PC-3 (cell line): ENCODE measurements around the gene SIPA1L3. TPM values are rescaled to one million over a fixed set of nuclear protein-coding genes. Genes with fewer than 3 reads are reported as not detected.

Experiments used
- ATAC-seq: fragments of 200-7000 bp; cut with Tn5 transposase; 2 replicates; pipeline ENCODE4 v1.9.1; 2020; ENCODE audit warnings: mild to moderate bottlenecking, moderate library complexity
- BruUV-seq: library from RNA; stranded (reverse); fragments of 400-500 nt; replicated peaks from 2 replicates; lab custom pipeline; 2021; lab: Mats Ljungman, UMichigan
- CTCF ChIA-PET: fragments of 300-600 bp; sonication (Branson Sonifier 250); formaldehyde crosslinking; loops from one replicate; lab custom pipeline; 2022; ENCODE audit warnings: antibody characterized with exemption; lab: Charles Lee
- POLR2A ChIA-PET: fragments of 300-600 bp; sonication (Branson Sonifier 250); formaldehyde crosslinking; loops from one replicate; lab custom pipeline; 2022; ENCODE audit warnings: antibody characterized with exemption; ENCODE audit not compliant: unreplicated experiment; lab: Charles Lee
- DNase-seq: peaks from one replicate; pipeline ENCODE4 v3.0.0-alpha.2; 2015
- H2AFZ ChIP-seq: fragments of 300-600 bp; sonication (generic); 2 replicates; pipeline ENCODE4 v1.6.0; 2016; ENCODE audit warnings: antibody characterized with exemption, low read length
- H3F3A ChIP-seq: fragments of 300-600 bp; sonication (generic); one replicate; pipeline ENCODE4 v1.6.0; 2017; ENCODE audit warnings: antibody characterized with exemption, low read length, control low read depth, mild to moderate bottlenecking; ENCODE audit not compliant: unreplicated experiment
- H3K27ac ChIP-seq: fragments of 300-600 bp; sonication (generic); 2 replicates; pipeline ENCODE4 v1.5.1; 2016; ENCODE audit warnings: mild to moderate bottlenecking, low read length
- H3K27me3 ChIP-seq: fragments of 300-600 bp; sonication (generic); 2 replicates; pipeline ENCODE4 v1.6.1; 2016; ENCODE audit warnings: low read length, mixed read lengths
- H3K36me3 ChIP-seq: fragments of 300-600 bp; sonication (generic); 2 replicates; pipeline ENCODE4 v1.6.1; 2016; ENCODE audit warnings: low read depth, mixed run types, low read length, mixed read lengths
- H3K4me1 ChIP-seq: fragments of 300-600 bp; sonication (generic); 2 replicates; pipeline ENCODE4 v1.5.1; 2016; ENCODE audit warnings: low read length; ENCODE audit not compliant: insufficient read depth
- H3K4me2 ChIP-seq: fragments of 300-600 bp; sonication (generic); 2 replicates; pipeline ENCODE4 v1.6.0; 2016; ENCODE audit warnings: low read length
- H3K4me3 ChIP-seq: fragments of 300-600 bp; sonication (generic); 2 replicates; pipeline ENCODE4 v1.5.1; 2016; ENCODE audit warnings: mild to moderate bottlenecking, low read length, mixed read lengths
- H3K79me2 ChIP-seq: fragments of 300-600 bp; sonication (generic); 2 replicates; pipeline ENCODE4 v1.6.1; 2017; ENCODE audit warnings: low read length, mixed read lengths
- H3K9ac ChIP-seq: fragments of 300-600 bp; sonication (generic); 2 replicates; pipeline ENCODE4 v1.6.0; 2016; ENCODE audit warnings: mild to moderate bottlenecking, low read length
- H3K9me2 ChIP-seq: fragments of 300-600 bp; sonication (generic); replicated peaks from 2 replicates; pipeline ENCODE4 v1.6.1; 2016; ENCODE audit warnings: mixed run types, low read length, mixed read lengths
- H3K9me3 ChIP-seq: fragments of 300-600 bp; sonication (generic); 2 replicates; pipeline ENCODE4 v1.6.1; 2016; ENCODE audit warnings: low read length, mixed read lengths
- H4K20me1 ChIP-seq: fragments of 300-600 bp; sonication (generic); 2 replicates; pipeline ENCODE4 v1.6.1; 2016; ENCODE audit warnings: low read length, mixed read lengths
- EZH2 ChIP-seq: fragments of 300-600 bp; sonication (generic); IDR thresholded peaks from one replicate; pipeline ENCODE4 v1.6.1; 2017; ENCODE audit warnings: antibody characterized with exemption, mild to moderate bottlenecking, low read length; ENCODE audit not compliant: unreplicated experiment
- EZH2phosphoT487 ChIP-seq: fragments of 300-600 bp; sonication (generic); IDR thresholded peaks from 2 replicates; pipeline ENCODE4 v1.6.1; 2018; ENCODE audit warnings: mild to moderate bottlenecking, antibody characterized with exemption, low read length, borderline replicate concordance
- intact Hi-C: fragments of 100-400 bp; cut with micrococcal nuclease; formaldehyde crosslinking; loops from 2 replicates; pipeline ENCODE4 v1.9.0; 2023
- total RNA-seq: library from RNA; depleted of rRNA; stranded (reverse); fragments of >200 nt; gene quantifications from 2 replicates; pipeline ENCODE4 v1.2.3, GENCODE V29; 2014
- TF ChIP-seq, protein P1 (sequence below): fragments of 300-600 bp; sonication (generic); conservative IDR thresholded peaks from 2 replicates; pipeline ENCODE4 v1.5.1; 2017; ENCODE audit warnings: antibody characterized with exemption, low read depth, mild to moderate bottlenecking, low read length

The SIPA1L3 gene
- total RNA-seq, 1 experiment from 2014 or later, result 38.7 TPM

DNA sequence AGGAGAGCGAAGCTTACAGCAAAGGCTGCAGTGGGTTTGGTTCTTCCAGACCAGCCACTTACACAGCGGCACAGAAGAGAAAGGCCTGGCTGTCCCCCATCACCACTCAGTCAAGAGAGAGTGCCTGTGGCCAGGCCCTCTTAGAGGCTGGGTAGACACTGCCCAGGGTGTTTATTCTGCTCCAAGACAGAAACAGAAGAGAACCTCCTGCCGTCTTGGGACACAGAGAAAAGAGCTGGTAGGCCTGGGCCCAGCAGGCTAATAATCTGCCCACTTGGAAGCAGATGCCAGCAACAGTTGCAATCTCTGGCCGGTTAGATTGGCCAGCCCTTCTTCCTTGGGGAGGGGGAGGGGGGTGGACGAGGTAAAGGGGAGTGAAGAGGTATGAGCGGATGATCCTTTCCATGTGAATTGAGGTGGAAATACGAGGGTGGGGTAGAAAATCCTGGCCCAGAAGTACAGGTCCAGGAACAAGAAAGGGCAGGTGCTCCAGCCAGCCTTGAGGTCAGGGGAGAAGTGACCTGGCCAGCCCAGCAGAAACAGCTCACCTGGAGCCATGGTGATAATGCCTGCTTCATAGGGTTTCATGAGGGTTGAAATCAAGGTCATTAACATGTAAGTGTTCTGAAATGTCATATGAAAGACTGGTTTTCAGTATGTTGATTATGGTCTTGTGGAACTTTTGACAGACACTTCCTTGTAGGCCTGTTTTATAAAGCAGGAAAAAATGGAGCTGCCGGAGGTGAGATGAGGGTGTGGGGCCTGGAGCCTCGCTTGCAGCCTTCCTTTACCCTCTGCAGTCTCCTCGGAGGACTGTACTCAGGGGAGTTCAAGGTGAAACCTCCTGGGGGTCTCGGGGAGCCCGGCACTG is 116.9 kb downstream of the SIPA1L3 start:
- Histone ChIP-seq H3K27me3 (no peaks in the 10 kb centered on the region), H3K27ac (no peak overlapping the region), H3K4me2 (no peak overlapping the region), H3K9me2 (no peaks in the 10 kb centered on the region), H3F3A (no peaks in the 10 kb centered on the region), H3K36me3 (no peaks in the 10 kb centered on the region), H3K79me2 (peaks cover 56% of the 10 kb centered on the region), H3K4me1 (no peaks in the 10 kb centered on the region), H3K4me3 (no peak overlapping the region), H2AFZ (no peak overlapping the region), H3K9me3 (no peaks in the 10 kb centered on the region), H3K9ac (no peak overlapping the region), H4K20me1 (no peaks in the 10 kb centered on the region)
- TF ChIP-seq EZH2phosphoT487 (no peak), EZH2 (no peak)
- TF ChIP-seq, protein P1, sequence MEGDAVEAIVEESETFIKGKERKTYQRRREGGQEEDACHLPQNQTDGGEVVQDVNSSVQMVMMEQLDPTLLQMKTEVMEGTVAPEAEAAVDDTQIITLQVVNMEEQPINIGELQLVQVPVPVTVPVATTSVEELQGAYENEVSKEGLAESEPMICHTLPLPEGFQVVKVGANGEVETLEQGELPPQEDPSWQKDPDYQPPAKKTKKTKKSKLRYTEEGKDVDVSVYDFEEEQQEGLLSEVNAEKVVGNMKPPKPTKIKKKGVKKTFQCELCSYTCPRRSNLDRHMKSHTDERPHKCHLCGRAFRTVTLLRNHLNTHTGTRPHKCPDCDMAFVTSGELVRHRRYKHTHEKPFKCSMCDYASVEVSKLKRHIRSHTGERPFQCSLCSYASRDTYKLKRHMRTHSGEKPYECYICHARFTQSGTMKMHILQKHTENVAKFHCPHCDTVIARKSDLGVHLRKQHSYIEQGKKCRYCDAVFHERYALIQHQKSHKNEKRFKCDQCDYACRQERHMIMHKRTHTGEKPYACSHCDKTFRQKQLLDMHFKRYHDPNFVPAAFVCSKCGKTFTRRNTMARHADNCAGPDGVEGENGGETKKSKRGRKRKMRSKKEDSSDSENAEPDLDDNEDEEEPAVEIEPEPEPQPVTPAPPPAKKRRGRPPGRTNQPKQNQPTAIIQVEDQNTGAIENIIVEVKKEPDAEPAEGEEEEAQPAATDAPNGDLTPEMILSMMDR, result no peak
- DNase-seq, result no peak
- no peak for ATAC-seq
- intact Hi-C loops, result no loop called here
- CTCF ChIA-PET, result no interaction called here
- POLR2A ChIA-PET, result no interaction called here
- BruUV-seq, result no TSS peak

DNA sequence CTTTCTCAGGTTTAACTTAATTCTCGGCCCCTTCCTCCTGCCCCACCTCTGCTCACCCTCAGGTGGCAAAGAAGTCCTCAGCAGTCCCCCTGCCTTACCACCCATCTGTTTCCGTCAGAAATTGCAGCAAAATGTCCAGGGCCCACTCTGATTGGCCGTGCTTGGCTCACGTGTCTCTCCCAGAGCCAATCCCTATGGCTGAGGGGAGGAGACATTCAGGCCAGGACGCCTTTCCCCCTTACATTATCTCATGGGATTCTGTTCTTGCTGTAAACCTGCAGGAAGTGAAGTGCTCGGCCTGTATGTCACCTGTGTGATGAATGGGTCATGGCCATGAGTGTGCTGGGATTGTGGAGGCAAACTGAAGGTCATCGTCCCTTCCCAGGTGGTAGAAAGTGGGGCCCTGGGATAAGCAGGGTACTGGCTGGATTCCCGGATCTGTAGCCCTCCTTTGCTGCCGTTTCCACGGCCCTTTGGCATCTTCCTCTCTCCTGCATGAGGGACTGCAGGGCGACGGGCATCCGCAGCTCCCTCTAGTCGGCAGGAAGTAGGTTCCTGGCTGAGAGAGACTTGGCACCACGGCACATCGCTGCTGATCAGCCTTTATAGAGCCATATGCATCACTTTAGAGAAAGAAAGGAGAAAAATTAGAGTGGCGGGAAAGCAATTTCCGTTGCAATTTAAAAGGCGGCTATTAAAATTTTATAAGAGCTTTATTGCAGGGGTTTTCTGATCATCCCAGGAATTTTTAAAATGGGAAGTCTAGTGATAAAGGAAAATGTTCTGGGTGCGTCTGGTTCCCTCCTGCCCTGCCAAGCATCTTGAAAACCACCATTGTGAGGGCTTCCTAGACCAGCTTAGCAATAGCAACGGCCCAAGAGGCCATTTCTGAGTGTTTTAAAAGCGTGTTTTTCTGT is 118.2 kb downstream of the SIPA1L3 start:
- H3K79me2 ChIP-seq, result peaks cover 48% of the 10 kb centered on the region
- H3K27me3 ChIP-seq, result no peaks in the 10 kb centered on the region
- H3K4me2 ChIP-seq, result no peak overlapping the region
- BruUV-seq, result no TSS peak
- ChIA-PET POLR2A (no interaction called here), CTCF (no interaction called here)
- H3K9me3 ChIP-seq, result no peaks in the 10 kb centered on the region
- intact Hi-C loops, result no loop called here
- no peaks in the 10 kb centered on the region for H3K4me1 ChIP-seq
- no peaks in the 10 kb centered on the region for H3F3A ChIP-seq
- H3K9ac ChIP-seq, result no peak overlapping the region
- TF ChIP-seq EZH2, result no peak
- TF ChIP-seq, protein P1, result no peak
- no peak for TF ChIP-seq EZH2phosphoT487
- H3K4me3 ChIP-seq, result no peak overlapping the region
- H2AFZ ChIP-seq, result no peak overlapping the region
- no peaks in the 10 kb centered on the region for H3K36me3 ChIP-seq
- H4K20me1 ChIP-seq, result no peaks in the 10 kb centered on the region
- no peak overlapping the region for H3K27ac ChIP-seq
- no peak for DNase-seq
- H3K9me2 ChIP-seq, result no peaks in the 10 kb centered on the region
- ATAC-seq, result no peak
